Fibroblast of villous mesenchyme (primary cell): ENCODE data around the gene RERE. TPM values are rescaled to one million over a fixed set of nuclear protein-coding genes. Genes with fewer than 3 reads are reported as not detected.

ENCODE experiments used
- DNase-seq: peaks from one replicate; pipeline ENCODE4 v3.0.0-alpha.2; 2010; ENCODE audit warnings: low read depth
- H3K4me3 ChIP-seq: 2 replicates; pipeline ENCODE4 v1.5.1; 2011; ENCODE audit warnings: low read depth, mild to moderate bottlenecking, low read length
- CTCF ChIP-seq: IDR thresholded peaks from 2 replicates; pipeline ENCODE4 v1.5.1; 2012; ENCODE audit warnings: low read depth, mild to moderate bottlenecking, low read length; ENCODE audit not compliant: insufficient read depth
- total RNA-seq: library from RNA; depleted of rRNA; stranded (reverse); fragments of >200 nt; gene quantifications from 2 replicates; pipeline ENCODE4 v1.2.3, GENCODE V29; 2012

RERE gene
- total RNA-seq, 1 donor: 51.4 TPM

- no peak for TF ChIP-seq CTCF
- no peak overlapping the region for H3K4me3 ChIP-seq
- DNase-seq: no peak
These were observed 37.0 kb downstream of the RERE start for GRCh38 chr1:8780405-8780804.

DNA sequence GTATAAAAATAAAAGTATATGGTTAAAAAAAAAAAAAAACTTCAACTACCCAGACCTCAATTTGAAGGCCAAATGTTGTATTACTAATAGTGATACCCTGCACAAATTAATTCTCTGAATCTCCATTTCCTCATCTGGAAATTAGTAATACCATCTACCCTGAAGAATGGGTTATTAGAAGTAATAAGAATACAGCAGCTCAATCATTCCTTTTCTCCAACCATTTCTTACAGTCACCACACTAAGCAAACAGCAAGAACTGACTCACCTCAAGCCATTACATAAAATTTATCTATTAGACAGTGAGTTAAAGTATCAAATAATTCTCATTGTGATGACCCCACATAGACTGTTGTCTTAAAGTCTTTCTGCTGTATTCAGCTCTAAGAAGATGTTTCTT, 39.6 kb downstream of the RERE start:
- TF ChIP-seq CTCF: no peak
- no peak overlapping the region for H3K4me3 ChIP-seq
- no peak for DNase-seq

DNA sequence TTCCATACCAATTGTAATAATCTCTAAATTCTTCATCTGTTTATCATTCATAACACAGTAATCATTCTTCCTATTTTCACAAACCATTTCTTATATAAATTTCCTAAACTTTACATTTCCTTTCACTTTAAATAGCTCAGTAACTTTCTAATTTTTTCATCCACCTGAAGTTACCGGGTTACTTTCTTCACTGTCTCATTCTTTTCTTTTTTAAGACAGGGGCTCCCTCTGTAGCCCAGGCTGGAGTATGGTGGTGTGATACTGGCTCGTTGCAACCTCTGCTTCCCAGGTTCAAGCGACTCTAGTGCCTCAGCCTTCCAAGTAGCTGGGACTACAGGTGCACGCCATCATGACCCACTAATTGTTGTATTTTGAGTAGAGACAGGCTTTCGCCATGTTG, 41.3 kb downstream of the RERE start:
- no peak for DNase-seq
- no peak overlapping the region for H3K4me3 ChIP-seq
- TF ChIP-seq CTCF: peak; percentile 11

GRCh38 chr1:8767006-8767405, 50.4 kb downstream of the RERE start:
- H3K4me3 ChIP-seq: no peak overlapping the region
- no peak for TF ChIP-seq CTCF
- no peak for DNase-seq

GRCh38 chr1:8765198-8765597, 52.2 kb downstream of the RERE start:
- no peak overlapping the region for H3K4me3 ChIP-seq
- TF ChIP-seq CTCF: no peak
- no peak for DNase-seq

DNA sequence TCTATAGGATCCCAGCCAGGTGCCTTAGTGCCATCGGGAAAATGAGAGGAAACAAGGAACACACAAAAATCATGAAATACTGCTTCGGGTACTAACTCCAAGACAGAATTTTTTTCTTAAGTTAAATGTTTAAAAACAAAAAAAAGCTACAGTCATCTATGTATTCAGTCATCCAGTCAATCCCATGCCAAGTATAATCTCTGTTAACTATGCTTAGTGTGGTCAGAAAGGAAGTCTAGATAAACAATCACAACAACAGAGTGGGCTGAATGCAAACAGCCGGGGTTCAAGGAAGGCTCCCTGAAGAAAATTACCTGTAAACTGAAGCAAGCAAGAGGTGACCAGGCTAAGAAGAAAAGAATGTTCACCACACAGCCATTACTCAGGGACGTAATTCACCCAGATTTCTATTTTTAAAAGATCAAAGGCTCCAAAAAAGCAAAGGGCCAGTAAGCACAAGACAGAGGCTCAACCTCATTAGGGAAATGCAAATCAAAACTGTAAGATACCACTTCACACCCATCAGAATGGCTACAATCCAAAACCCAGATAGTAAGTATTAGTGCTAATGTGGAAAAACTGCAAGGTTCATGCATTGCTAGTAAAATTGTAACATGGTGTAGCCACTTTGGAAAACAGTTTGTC, 53.0 kb downstream of the RERE start:
- H3K4me3 ChIP-seq: no peak overlapping the region
- no peak for TF ChIP-seq CTCF
- DNase-seq: no peak

- no peak overlapping the region for H3K4me3 ChIP-seq
- DNase-seq: peak; percentile 67
- TF ChIP-seq CTCF: no peak
These were observed 53.6 kb downstream of the RERE start for GRCh38 chr1:8763888-8764287.
